GM12865 (cell line): ENCODE data around the gene SH2D2A.

ENCODE experiments used
- DNase-seq: peaks from one replicate; pipeline ENCODE4 v3.0.0; 2010; ENCODE audit warnings: low read depth
- H3K4me3 ChIP-seq: 2 replicates; pipeline ENCODE4 v1.5.1; 2011; ENCODE audit warnings: mild to moderate bottlenecking, low read depth, low read length, control low read depth
- CTCF ChIP-seq: IDR thresholded peaks from 2 replicates; pipeline ENCODE4 v1.5.1; 2011; ENCODE audit warnings: low read length, control low read depth, low read depth, inconsistent platforms; ENCODE audit not compliant: insufficient read depth; ENCODE audit errors: missing control alignments

The SH2D2A gene

GRCh38 chr1:156862584-156862983 is 45.9 kb upstream of the SH2D2A start:
- no peak for TF ChIP-seq CTCF
- H3K4me3 ChIP-seq: no peak overlapping the region
- no peak for DNase-seq

GRCh38 chr1:156860628-156861423 is 44.2 kb upstream of the SH2D2A start, which contains the start of gene NTRK1:
Gene NTRK1 (plus strand): TSS chr1:156860865. CDS start chr1:156860935, 70 bp downstream.
- peak; percentile 48 for DNase-seq
- peak within 1 kb of the TSS; percentile 52 for H3K4me3 ChIP-seq
- no peak for TF ChIP-seq CTCF

- peak; percentile 59 for DNase-seq
- TF ChIP-seq CTCF: peak; percentile 81
- H3K4me3 ChIP-seq: peak overlapping the region; percentile 52
Measured at GRCh38 chr1:156860113-156860627, 43.5 kb upstream of the SH2D2A start.

- no peak for TF ChIP-seq CTCF
- no peak overlapping the region; the same call in 1 of the 2 replicates for H3K4me3 ChIP-seq
- peak; percentile 52 for DNase-seq
Measured at GRCh38 chr1:156859523-156860112, 43.0 kb upstream of the SH2D2A start.

- no peak within 1 kb of the TSS; the same call in 1 of the 2 replicates for H3K4me3 ChIP-seq
- no peak for DNase-seq
- TF ChIP-seq CTCF: no peak
Measured at GRCh38 chr1:156858959-156859522, 42.4 kb upstream of the SH2D2A start, which contains the start of gene INSRR. Gene INSRR (minus strand): TSS chr1:156859117. CDS start chr1:156858621, 496 bp downstream.

GRCh38 chr1:156858555-156858956 is 41.9 kb upstream of the SH2D2A start:
- H3K4me3 ChIP-seq: no peak overlapping the region

More at GRCh38 chr1:156858555-156858956, 41.9 kb upstream of the SH2D2A start:
- DNase-seq: no peak
- no peak for TF ChIP-seq CTCF
